Body of pancreas (tissue), 4 donors: ENCODE results near the gene MBTPS1.

Source experiments
- POLR2A ChIP-seq, 3 donors: fragments of 450-650 bp; IDR thresholded peaks; one replicate each; pipeline ENCODE4 v1.6.1; 2016; ENCODE audit warnings: antibody characterized with exemption in 3 of 3, mild to moderate bottlenecking in 2 of 3
- TF ChIP-seq, protein P1 (sequence below), 7 experiments: fragments of 450-650 bp in 4 of 7; fragments of 200-600 bp in 3 of 7; sonication (generic) in 3 of 7; IDR thresholded peaks; one replicate each; pipeline ENCODE4 v1.5.1; 2016 to 2019; ENCODE audit warnings: antibody characterized with exemption in 7 of 7

DNA sequence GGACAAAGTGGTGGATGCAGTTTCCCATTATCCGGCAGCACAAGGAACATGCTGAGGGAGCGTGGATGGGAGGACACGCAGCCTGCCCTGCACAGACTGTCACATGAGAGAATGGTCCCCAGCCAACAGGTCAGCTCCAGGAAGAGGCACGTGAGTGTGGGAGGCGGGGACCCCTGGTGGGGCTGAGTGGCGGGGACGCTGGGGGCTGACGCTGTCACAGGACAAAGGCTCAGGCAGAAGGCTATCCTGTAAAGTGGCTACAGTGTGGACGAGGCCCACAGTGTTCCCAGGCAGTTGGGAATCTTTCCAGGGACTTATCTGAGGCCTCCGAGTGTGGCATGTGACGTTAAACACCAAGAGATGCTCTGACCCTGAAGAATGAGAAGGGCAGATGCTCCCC, 30.4 kb downstream of the MBTPS1 start:
- TF ChIP-seq, protein P1, sequence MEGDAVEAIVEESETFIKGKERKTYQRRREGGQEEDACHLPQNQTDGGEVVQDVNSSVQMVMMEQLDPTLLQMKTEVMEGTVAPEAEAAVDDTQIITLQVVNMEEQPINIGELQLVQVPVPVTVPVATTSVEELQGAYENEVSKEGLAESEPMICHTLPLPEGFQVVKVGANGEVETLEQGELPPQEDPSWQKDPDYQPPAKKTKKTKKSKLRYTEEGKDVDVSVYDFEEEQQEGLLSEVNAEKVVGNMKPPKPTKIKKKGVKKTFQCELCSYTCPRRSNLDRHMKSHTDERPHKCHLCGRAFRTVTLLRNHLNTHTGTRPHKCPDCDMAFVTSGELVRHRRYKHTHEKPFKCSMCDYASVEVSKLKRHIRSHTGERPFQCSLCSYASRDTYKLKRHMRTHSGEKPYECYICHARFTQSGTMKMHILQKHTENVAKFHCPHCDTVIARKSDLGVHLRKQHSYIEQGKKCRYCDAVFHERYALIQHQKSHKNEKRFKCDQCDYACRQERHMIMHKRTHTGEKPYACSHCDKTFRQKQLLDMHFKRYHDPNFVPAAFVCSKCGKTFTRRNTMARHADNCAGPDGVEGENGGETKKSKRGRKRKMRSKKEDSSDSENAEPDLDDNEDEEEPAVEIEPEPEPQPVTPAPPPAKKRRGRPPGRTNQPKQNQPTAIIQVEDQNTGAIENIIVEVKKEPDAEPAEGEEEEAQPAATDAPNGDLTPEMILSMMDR (IDR thresholded peaks at IDR 0.05), result no peak
- no peak for TF ChIP-seq POLR2A (IDR thresholded peaks at IDR 0.05)
